LNCAP (cell line): ENCODE data around the gene MPDZ.

Experiments used
- CTCF ChIP-seq: fragments of 450-650 bp; IDR thresholded peaks from 2 replicates; pipeline ENCODE4 v1.5.1; 2017; ENCODE audit warnings: mild to moderate bottlenecking

MPDZ gene

GRCh38 chr9:13078164-13078563, 201.3 kb downstream of the MPDZ start:
- TF ChIP-seq CTCF: no peak

GRCh38 chr9:13076616-13077015, 202.9 kb downstream of the MPDZ start:
- no peak for TF ChIP-seq CTCF

GRCh38 chr9:13071921-13072320, 207.6 kb downstream of the MPDZ start:
- TF ChIP-seq CTCF: no peak

GRCh38 chr9:13070612-13071595, 208.6 kb downstream of the MPDZ start:
- no peak for TF ChIP-seq CTCF

GRCh38 chr9:13069498-13069897, 210.0 kb downstream of the MPDZ start:
- no peak for TF ChIP-seq CTCF

GRCh38 chr9:13064676-13065075, 214.8 kb downstream of the MPDZ start:
- TF ChIP-seq CTCF: no peak

GRCh38 chr9:13063880-13064459, 215.5 kb downstream of the MPDZ start:
- no peak for TF ChIP-seq CTCF
